Fibroblast of skin of right biceps (primary cell): Measurements from ENCODE around the gene NDUFB10.

ENCODE experiments used
- DNase-seq: peaks from one replicate; pipeline ENCODE4 v3.0.0-alpha.2; 2013

NDUFB10 gene

GRCh38 chr16:1973461-1974156 is 14.3 kb downstream of the NDUFB10 start:
- DNase-seq = no peak

- DNase-seq = no peak
These were observed 15.1 kb downstream of the NDUFB10 start for GRCh38 chr16:1974157-1975070.

- DNase-seq = no peak
These were observed 16.3 kb downstream of the NDUFB10 start for GRCh38 chr16:1975432-1976215.

GRCh38 chr16:1976216-1976520 is 16.8 kb downstream of the NDUFB10 start:
- DNase-seq = no peak

- DNase-seq = no peak
These were observed 17.9 kb downstream of the NDUFB10 start for GRCh38 chr16:1976951-1977874.

GRCh38 chr16:1977875-1978268 is 18.5 kb downstream of the NDUFB10 start:
- no peak for DNase-seq

GRCh38 chr16:1978476-1979120 is 19.3 kb downstream of the NDUFB10 start:
- no peak for DNase-seq

- DNase-seq = no peak
These were observed 20.1 kb downstream of the NDUFB10 start for GRCh38 chr16:1979271-1980029.

GRCh38 chr16:1980030-1980769 is 20.9 kb downstream of the NDUFB10 start:
- DNase-seq = no peak

GRCh38 chr16:1980770-1981087 is 21.4 kb downstream of the NDUFB10 start:
- DNase-seq = no peak

GRCh38 chr16:1981398-1981836 is 22.1 kb downstream of the NDUFB10 start, which contains the start of gene NOXO1:
Gene NOXO1, minus strand, starts transcription at chr16:1981469. Its CDS starts 290 bp downstream, at chr16:1981179.
- no peak for DNase-seq

- DNase-seq = no peak
These were observed 22.7 kb downstream of the NDUFB10 start for GRCh38 chr16:1982013-1982433.

GRCh38 chr16:1982991-1983543 is 23.7 kb downstream of the NDUFB10 start:
- DNase-seq = no peak

- peak; percentile 92 for DNase-seq
These were observed 24.4 kb downstream of the NDUFB10 start, which contains the start of gene GFER for GRCh38 chr16:1983544-1984346. Gene GFER, plus strand, starts transcription at chr16:1984193. Its CDS starts 26 bp downstream, at chr16:1984219.

- DNase-seq = no peak
These were observed 25.2 kb downstream of the NDUFB10 start for GRCh38 chr16:1984347-1985225.

- no peak for DNase-seq
These were observed 26.3 kb downstream of the NDUFB10 start for GRCh38 chr16:1985466-1986150.

- DNase-seq = no peak
These were observed 27.9 kb downstream of the NDUFB10 start for GRCh38 chr16:1987198-1987597.
